ENCODE data around the gene PDZD8.

DNA sequence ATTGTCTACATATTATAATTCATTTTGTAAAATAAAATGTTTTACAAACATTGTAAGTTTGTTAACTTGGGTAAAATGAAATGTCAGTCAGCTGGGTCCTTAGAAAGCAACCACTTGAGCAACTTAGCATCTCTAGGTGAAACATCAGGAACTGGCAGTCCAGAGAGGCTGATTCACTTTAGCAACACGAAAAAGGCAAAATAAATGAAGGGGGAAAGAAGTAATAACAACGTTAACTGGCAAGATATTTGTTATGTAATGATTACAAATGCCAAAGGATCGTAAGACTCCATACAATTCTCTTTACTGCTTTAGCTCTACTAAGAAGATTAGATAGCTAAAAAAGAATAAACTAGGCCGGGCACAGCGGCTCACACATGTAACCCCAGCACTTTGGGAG is 5.0 kb downstream of the PDZD8 start:
- TF ChIP-seq CTCF (conservative IDR thresholded peaks at IDR 0.05): no peak
- TF ChIP-seq EZH2 (IDR thresholded peaks at IDR 0.05; ENCODE audit: low read depth): no peak
